Right lobe of liver (tissue), 6 donors: ENCODE measurements around the gene SPRR1A. TPM values are rescaled to one million over a fixed set of nuclear protein-coding genes. Genes with fewer than 3 reads are reported as not detected.

Experiments
- ATAC-seq, 4 donors: fragments of 200-7000 bp; cut with Tn5 transposase; one replicate each; pipeline ENCODE4 v1.9.1; 2020; ENCODE audit warnings: mild to moderate bottlenecking in 4 of 4, moderate library complexity in 4 of 4
- DNase-seq, 3 donors: peaks; one replicate each; pipeline ENCODE4 v3.0.0-alpha.2; 2020
- H3K27ac ChIP-seq, 3 donors: fragments of 200-600 bp; one replicate each; pipeline ENCODE4 v1.8.0; 2022
- H3K27me3 ChIP-seq, 2 donors: fragments of 200-600 bp; one replicate each; pipeline ENCODE4 v1.8.0; 2022
- H3K36me3 ChIP-seq, 4 donors: fragments of 200-600 bp; sonication (generic) in 1 of 4; one replicate each; pipeline versions ENCODE4 v1.5.1 to v1.8.0; 2017 to 2022; ENCODE audit warnings: control low read depth in 1 of 4
- H3K4me1 ChIP-seq, 4 donors: fragments of 200-600 bp; sonication (generic) in 1 of 4; one replicate each; pipeline versions ENCODE4 v1.5.1 to v1.8.0; 2017 to 2022; ENCODE audit warnings: control low read depth in 1 of 4
- H3K4me3 ChIP-seq, 3 donors: fragments of 200-600 bp; one replicate each; pipeline ENCODE4 v1.8.0; 2022
- H3K9me3 ChIP-seq, 4 donors: fragments of 200-600 bp; sonication (generic) in 1 of 4; one replicate each; pipeline versions ENCODE4 v1.5.1 to v1.8.0; 2017 to 2022; ENCODE audit warnings: control low read depth in 1 of 4
- POLR2A ChIP-seq: fragments of 450-650 bp; IDR thresholded peaks from one replicate; pipeline ENCODE4 v1.6.1; 2017; ENCODE audit warnings: antibody characterized with exemption, mild to moderate bottlenecking
- WGBS: methylation state at CpG from one replicate; pipeline ENCODE4 v1.1.6; 2018; ENCODE audit warnings: low coverage, low lambda C conversion rate; ENCODE audit not compliant: insufficient coverage; ENCODE audit errors: missing lambda C conversion rate; 5-methylcytosine and 5-hydroxymethylcytosine counted together
- intact Hi-C, 2 donors: fragments of 100-400 bp; cut with DNase I; formaldehyde crosslinking; loops; one replicate each; pipeline versions ENCODE4 v1.11.2 to v1.14.1; 2022
- total RNA-seq, 6 experiments: library from RNA; depleted of rRNA in 2 of 6; stranded (reverse); fragments of >200 nt in 2 of 6; fragmentation: NEBNext Ultra II Directional in 3 of 6; extraction: Animal tissue kit (Norgen Biotek cat#: 25700) in 3 of 6; gene quantifications; one replicate each; pipeline versions ENCODE4 v1.1.0 to v1.2.4, GENCODE V29; 2016 to 2023
- TF ChIP-seq, protein P1 (sequence below), 4 donors: fragments of 200-600 bp in 3 of 4; fragments of 450-650 bp in 1 of 4; IDR thresholded peaks; one replicate each; pipeline versions ENCODE4 v1.5.1 to v1.8.0; 2016 to 2022; ENCODE audit warnings: antibody characterized with exemption in 4 of 4, mild to moderate bottlenecking in 2 of 4
- donor health status: DM: no; HTN: yes; CAD: no.
- donor health status: DM: no; HTN: no; CAD: no.
- donor health status: DM: no; HTN: no; CAD: no.
- donor health status: DM: no; HTN: yes; CAD: no.
- donor health status: DM: no; HTN: yes; CAD: no.

The SPRR1A gene
- total RNA-seq, 6 experiments from 2014 or later: not detected

GRCh38 chr1:152972196-152972886, 11.5 kb upstream of the SPRR1A start:
- H3K27ac ChIP-seq: no peak overlapping the region
- no peaks in the 10 kb centered on the region for H3K36me3 ChIP-seq
- H3K4me3 ChIP-seq: no peak overlapping the region
- no peaks in the 10 kb centered on the region for H3K4me1 ChIP-seq
- intact Hi-C loops: no loop called here
- no peaks in the 10 kb centered on the region for H3K27me3 ChIP-seq
- H3K9me3 ChIP-seq: no peaks in the 10 kb centered on the region
- no peak for DNase-seq
- TF ChIP-seq POLR2A: no peak
- TF ChIP-seq, protein P1, sequence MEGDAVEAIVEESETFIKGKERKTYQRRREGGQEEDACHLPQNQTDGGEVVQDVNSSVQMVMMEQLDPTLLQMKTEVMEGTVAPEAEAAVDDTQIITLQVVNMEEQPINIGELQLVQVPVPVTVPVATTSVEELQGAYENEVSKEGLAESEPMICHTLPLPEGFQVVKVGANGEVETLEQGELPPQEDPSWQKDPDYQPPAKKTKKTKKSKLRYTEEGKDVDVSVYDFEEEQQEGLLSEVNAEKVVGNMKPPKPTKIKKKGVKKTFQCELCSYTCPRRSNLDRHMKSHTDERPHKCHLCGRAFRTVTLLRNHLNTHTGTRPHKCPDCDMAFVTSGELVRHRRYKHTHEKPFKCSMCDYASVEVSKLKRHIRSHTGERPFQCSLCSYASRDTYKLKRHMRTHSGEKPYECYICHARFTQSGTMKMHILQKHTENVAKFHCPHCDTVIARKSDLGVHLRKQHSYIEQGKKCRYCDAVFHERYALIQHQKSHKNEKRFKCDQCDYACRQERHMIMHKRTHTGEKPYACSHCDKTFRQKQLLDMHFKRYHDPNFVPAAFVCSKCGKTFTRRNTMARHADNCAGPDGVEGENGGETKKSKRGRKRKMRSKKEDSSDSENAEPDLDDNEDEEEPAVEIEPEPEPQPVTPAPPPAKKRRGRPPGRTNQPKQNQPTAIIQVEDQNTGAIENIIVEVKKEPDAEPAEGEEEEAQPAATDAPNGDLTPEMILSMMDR (IDR thresholded peaks at IDR 0.05): no peak
- ATAC-seq: no peak
- 56% methylated on average over 4 of the region's 4 CpGs for WGBS

- no peak for ATAC-seq
- no peak for TF ChIP-seq POLR2A
- TF ChIP-seq, protein P1 (IDR thresholded peaks at IDR 0.05): no peak
- no peaks in the 10 kb centered on the region for H3K27me3 ChIP-seq
- H3K27ac ChIP-seq: no peak overlapping the region
- no peaks in the 10 kb centered on the region for H3K9me3 ChIP-seq
- H3K36me3 ChIP-seq: no peaks in the 10 kb centered on the region
- no peak for DNase-seq
- intact Hi-C loops: no loop called here
- no peak overlapping the region for H3K4me3 ChIP-seq
- WGBS: 8% methylated on average over 1 of the region's 1 CpG
- no peaks in the 10 kb centered on the region for H3K4me1 ChIP-seq
Measured at GRCh38 chr1:152976688-152977087, 7.2 kb upstream of the SPRR1A start.

DNA sequence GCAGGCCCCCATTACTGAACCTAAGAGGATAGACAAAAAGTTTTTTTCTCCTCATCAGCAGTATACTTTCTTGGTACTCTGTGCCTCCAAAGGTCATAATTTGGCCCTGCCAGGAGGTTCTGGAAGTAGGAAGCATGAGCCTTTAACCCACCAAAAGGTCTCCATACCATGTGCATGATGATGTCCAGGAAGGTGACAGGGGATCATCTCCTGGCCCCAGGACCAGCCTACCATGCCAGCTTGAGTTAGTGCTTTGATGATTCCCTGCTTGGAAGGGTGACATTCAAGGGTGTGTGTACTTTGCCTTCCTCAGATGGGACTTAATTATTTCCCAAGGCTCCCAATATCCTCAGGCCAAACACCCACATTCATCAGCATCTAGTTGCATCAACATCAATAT, 6.3 kb upstream of the SPRR1A start:
- no peak for ATAC-seq
- Histone ChIP-seq H3K4me1 (no peaks in the 10 kb centered on the region), H3K27me3 (no peaks in the 10 kb centered on the region), H3K9me3 (no peaks in the 10 kb centered on the region), H3K4me3 (no peak overlapping the region), H3K36me3 (no peaks in the 10 kb centered on the region), H3K27ac (no peak overlapping the region)
- DNase-seq: no peak
- intact Hi-C loops: no loop called here
- TF ChIP-seq POLR2A: no peak
- TF ChIP-seq, protein P1 (IDR thresholded peaks at IDR 0.05): no peak

DNA sequence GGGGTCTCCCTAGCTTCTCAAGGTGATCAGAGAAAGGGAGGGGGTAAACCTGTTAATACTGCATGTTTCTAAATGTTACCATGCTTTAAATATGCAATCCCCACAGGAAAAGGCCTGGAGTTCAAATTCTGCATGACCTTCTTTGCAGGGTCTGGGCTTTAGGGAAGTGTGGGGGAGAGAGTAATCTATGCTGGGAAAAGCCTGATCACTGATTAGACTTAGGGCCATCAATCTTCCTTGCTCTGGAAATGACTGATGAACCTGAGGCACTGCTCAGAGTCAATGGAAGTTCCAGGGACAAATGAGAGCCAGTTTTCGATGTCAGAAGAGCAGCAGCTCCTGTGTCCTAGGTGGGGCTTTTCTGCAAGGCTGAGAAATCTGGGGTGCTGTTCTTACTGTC, 3.2 kb upstream of the SPRR1A start:
- no peaks in the 10 kb centered on the region for H3K36me3 ChIP-seq
- DNase-seq (no peak), ATAC-seq (no peak)
- no peak overlapping the region for H3K4me3 ChIP-seq
- no peaks in the 10 kb centered on the region for H3K27me3 ChIP-seq
- H3K27ac ChIP-seq: no peak overlapping the region
- intact Hi-C loops: no loop called here
- no CpG with 5 or more reads among the region's 1 CpG for WGBS
- no peaks in the 10 kb centered on the region for H3K9me3 ChIP-seq
- no peak for TF ChIP-seq POLR2A
- no peaks in the 10 kb centered on the region for H3K4me1 ChIP-seq

DNA sequence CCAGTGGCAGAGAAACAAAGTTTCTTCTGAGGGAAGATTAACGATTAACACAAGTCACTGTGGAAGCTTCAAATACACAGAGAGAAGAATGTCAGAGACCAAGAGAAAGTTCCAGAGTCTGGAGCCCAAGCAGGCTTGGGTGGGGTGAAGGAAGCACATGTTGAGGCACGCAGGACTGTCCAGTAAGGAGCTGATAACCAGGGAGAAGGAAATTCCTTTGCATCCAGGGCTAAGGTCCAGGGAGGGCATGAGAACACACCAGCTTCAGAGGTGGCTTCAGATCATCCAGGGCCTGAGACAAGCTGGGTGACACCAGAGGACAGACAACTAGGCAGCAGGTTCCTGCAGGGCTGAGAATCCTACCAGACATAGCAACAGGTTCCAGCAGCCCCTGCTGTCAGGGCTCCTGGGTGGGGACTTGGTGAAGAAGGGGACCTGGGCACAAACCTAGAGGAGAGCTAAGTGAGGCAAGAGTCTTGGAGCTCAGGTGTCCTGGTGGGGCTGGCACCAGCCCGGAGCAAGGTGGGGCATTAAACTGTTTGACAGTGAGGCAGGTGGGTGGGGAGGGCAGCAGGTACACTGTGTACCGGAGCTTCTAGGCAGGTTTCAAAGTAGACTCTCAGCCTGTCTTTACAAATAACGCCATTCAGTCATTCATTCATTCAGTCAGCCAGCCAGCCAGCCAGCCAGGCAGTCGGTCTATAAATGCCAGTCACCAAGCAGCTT, 2.6 kb upstream of the SPRR1A start:
- no peak overlapping the region for H3K27ac ChIP-seq
- DNase-seq (no peak), ATAC-seq (no peak)
- no peaks in the 10 kb centered on the region for H3K4me1 ChIP-seq
- H3K27me3 ChIP-seq: no peaks in the 10 kb centered on the region
- no peak overlapping the region for H3K4me3 ChIP-seq
- WGBS: 13% methylated on average over 1 of the region's 6 CpGs
- TF ChIP-seq, protein P1 (IDR thresholded peaks at IDR 0.05): no peak
- TF ChIP-seq POLR2A: no peak
- H3K36me3 ChIP-seq: no peaks in the 10 kb centered on the region
- intact Hi-C loops: no loop called here
- H3K9me3 ChIP-seq: no peaks in the 10 kb centered on the region
